Naive B cell (primary cell): Measurements from ENCODE around the gene NIN. TPM values are rescaled to one million over a fixed set of nuclear protein-coding genes. Genes with fewer than 3 reads are reported as not detected.

Experiments used
- ATAC-seq, 2 donors: fragments of 150-1000 bp; cut with Tn5 transposase; 2 replicates each; pipeline ENCODE4 v1.10.0; 2021; ENCODE audit warnings: low read depth in 2 of 2, mild to moderate bottlenecking in 2 of 2, moderate library complexity in 2 of 2
- DNase-seq: peaks from one replicate; pipeline ENCODE4 v3.0.0; 2022
- H3K27ac Mint-ChIP-seq, 6 donors: one replicate each; pipeline ENCODE4 v1.8.0; 2020 to 2022; ENCODE audit warnings: mild to moderate bottlenecking in 6 of 6, mixed read lengths in 6 of 6, moderate library complexity in 5 of 6, inconsistent platforms in 2 of 6
- H3K27me3 Mint-ChIP-seq, 3 donors: one replicate each; pipeline ENCODE4 v1.8.0; 2021 to 2022; ENCODE audit warnings: mixed read lengths in 3 of 3, mild to moderate bottlenecking in 1 of 3
- H3K36me3 Mint-ChIP-seq, 2 donors: one replicate each; pipeline ENCODE4 v1.8.0; 2020 to 2022; ENCODE audit warnings: mixed read lengths in 2 of 2, inconsistent platforms in 1 of 2, mild to moderate bottlenecking in 1 of 2
- H3K4me1 Mint-ChIP-seq, 3 donors: one replicate each; pipeline ENCODE4 v1.8.0; 2020 to 2022; ENCODE audit warnings: mixed read lengths in 3 of 3, inconsistent platforms in 1 of 3, mild to moderate bottlenecking in 1 of 3, moderate library complexity in 1 of 3
- H3K4me3 Mint-ChIP-seq, 8 donors: one replicate each; pipeline ENCODE4 v1.8.0; 2020 to 2022; ENCODE audit warnings: mild to moderate bottlenecking in 8 of 8, mixed read lengths in 8 of 8, moderate library complexity in 8 of 8, inconsistent platforms in 2 of 8
- H3K9me3 Mint-ChIP-seq, 7 donors: one replicate each; pipeline ENCODE4 v1.8.0; 2020 to 2022; ENCODE audit warnings: mixed read lengths in 7 of 7, mild to moderate bottlenecking in 5 of 7, inconsistent platforms in 2 of 7, moderate library complexity in 1 of 7
- polyA plus RNA-seq, 6 donors: library from polyadenylated mRNA; unstranded; fragments of 300-500 nt; fragmentation: Illumina TruSeq; gene quantifications; one replicate each; pipeline ENCODE4 v1.2.3, GENCODE V29; 2021; ENCODE audit warnings: low read depth in 6 of 6

The NIN gene
- polyA plus RNA-seq, 6 donors from 2014 or later, result 20.2 to 100 (median 51.1) TPM

- ATAC-seq (no peak), DNase-seq (no peak)
- Mint-ChIP-seq H3K27me3 (no peaks in the 10 kb centered on the region), H3K9me3 (no peaks in the 10 kb centered on the region), H3K4me1 (peaks cover 53 to 65% (median 56%) of the 10 kb centered on the region in 3 donors), H3K4me3 (peak overlapping the region in 5 of 8 donors; percentile 52 to 99 (median 85)), H3K27ac (peak overlapping the region in 3 of 6 donors; percentile 80 to 99 (median 81)), H3K36me3 (peaks cover 0 to 8% of the 10 kb centered on the region in 2 donors)
Observed at GRCh38 chr14:50832935-50833630, 2.1 kb upstream of the NIN start.

- DNase-seq (no peak), ATAC-seq (no peak)
- Mint-ChIP-seq H3K4me3 (peak overlapping the region; percentile 85 to 99 (median 98)), H3K36me3 (peaks cover 0 to 8% of the 10 kb centered on the region in 2 donors), H3K4me1 (peaks cover 59 to 72% (median 60%) of the 10 kb centered on the region in 3 donors), H3K27me3 (no peaks in the 10 kb centered on the region), H3K9me3 (no peaks in the 10 kb centered on the region), H3K27ac (peak overlapping the region; percentile 92 to 99 (median 99))
Observed at GRCh38 chr14:50831726-50832168, 785 bp upstream of the NIN start.

GRCh38 chr14:50830044-50830931 is 674 bp downstream of the NIN start:
- Mint-ChIP-seq H3K27me3 (no peaks in the 10 kb centered on the region), H3K9me3 (no peaks in the 10 kb centered on the region), H3K27ac (peak overlapping the region; percentile 98 to 100 (median 99)), H3K36me3 (peaks cover 0 to 8% of the 10 kb centered on the region in 2 donors), H3K4me3 (peak overlapping the region; percentile 90 to 98 (median 95)), H3K4me1 (peaks cover 64 to 76% (median 66%) of the 10 kb centered on the region in 3 donors)
- DNase-seq, result peak; percentile 85
- peak; percentile 74 to 76 for ATAC-seq

- H3K36me3 Mint-ChIP-seq, result peaks cover 0 to 8% of the 10 kb centered on the region in 2 donors
- DNase-seq (no peak), ATAC-seq (no peak)
- H3K9me3 Mint-ChIP-seq, result no peaks in the 10 kb centered on the region
- H3K4me3 Mint-ChIP-seq, result peak overlapping the region; percentile 90 to 98 (median 95)
- H3K4me1 Mint-ChIP-seq, result peaks cover 63 to 76% (median 64%) of the 10 kb centered on the region in 3 donors
- no peaks in the 10 kb centered on the region for H3K27me3 Mint-ChIP-seq
- peak overlapping the region; percentile 98 to 100 (median 99) for H3K27ac Mint-ChIP-seq
Observed at GRCh38 chr14:50829489-50830043, 1.4 kb downstream of the NIN start.

GRCh38 chr14:50828721-50829488 is 2.1 kb downstream of the NIN start:
- ATAC-seq, result no peak
- H3K9me3 Mint-ChIP-seq, result no peaks in the 10 kb centered on the region
- peaks cover 66 to 76% (median 68%) of the 10 kb centered on the region in 3 donors for H3K4me1 Mint-ChIP-seq
- H3K27me3 Mint-ChIP-seq, result no peaks in the 10 kb centered on the region
- H3K27ac Mint-ChIP-seq, result peak overlapping the region; percentile 98 to 100 (median 99)
- no peak for DNase-seq
- peak overlapping the region; percentile 90 to 98 (median 95) for H3K4me3 Mint-ChIP-seq
- H3K36me3 Mint-ChIP-seq, result peaks cover 0 to 8% of the 10 kb centered on the region in 2 donors

- H3K36me3 Mint-ChIP-seq, result peaks cover 0 to 10% of the 10 kb centered on the region in 2 donors
- H3K27ac Mint-ChIP-seq, result peak overlapping the region in 5 of 6 donors; percentile 37 to 90 (median 60)
- H3K4me1 Mint-ChIP-seq, result peaks cover 77 to 80% (median 79%) of the 10 kb centered on the region in 3 donors
- DNase-seq (no peak), ATAC-seq (no peak)
- no peaks in the 10 kb centered on the region for H3K27me3 Mint-ChIP-seq
- H3K4me3 Mint-ChIP-seq, result peak overlapping the region in 1 of 8 donors; percentile 75
- H3K9me3 Mint-ChIP-seq, result no peaks in the 10 kb centered on the region
Observed at GRCh38 chr14:50826681-50827080, 4.3 kb downstream of the NIN start.

GRCh38 chr14:50825307-50825706 is 5.7 kb downstream of the NIN start:
- ATAC-seq (no peak), DNase-seq (no peak)
- H3K4me1 Mint-ChIP-seq, result peaks cover 84 to 88% (median 84%) of the 10 kb centered on the region in 3 donors
- no peaks in the 10 kb centered on the region for H3K27me3 Mint-ChIP-seq
- H3K36me3 Mint-ChIP-seq, result peaks cover 0 to 6% of the 10 kb centered on the region in 2 donors
- no peaks in the 10 kb centered on the region for H3K9me3 Mint-ChIP-seq
- peak overlapping the region in 5 of 8 donors; percentile 16 to 83 (median 76) for H3K4me3 Mint-ChIP-seq
- peak overlapping the region in 5 of 6 donors; percentile 14 to 98 (median 63) for H3K27ac Mint-ChIP-seq

- ATAC-seq (peak; percentile 73 to 75), DNase-seq (peak; percentile 71)
- H3K36me3 Mint-ChIP-seq, result peaks cover 4 to 6% of the 10 kb centered on the region in 2 donors
- no peaks in the 10 kb centered on the region for H3K27me3 Mint-ChIP-seq
- H3K4me3 Mint-ChIP-seq, result peak overlapping the region; percentile 75 to 91 (median 85)
- H3K27ac Mint-ChIP-seq, result peak overlapping the region; percentile 90 to 98 (median 96)
- H3K4me1 Mint-ChIP-seq, result peaks cover 86 to 91% (median 87%) of the 10 kb centered on the region in 3 donors
- H3K9me3 Mint-ChIP-seq, result no peaks in the 10 kb centered on the region
Observed at GRCh38 chr14:50823762-50824636, 7.0 kb downstream of the NIN start.

- DNase-seq (no peak), ATAC-seq (peak in 1 of 2 donors; percentile 19)
- H3K4me3 Mint-ChIP-seq, result peak overlapping the region; percentile 75 to 91 (median 85)
- H3K4me1 Mint-ChIP-seq, result peaks cover 82 to 90% (median 85%) of the 10 kb centered on the region in 3 donors
- H3K36me3 Mint-ChIP-seq, result peaks cover 4 to 6% of the 10 kb centered on the region in 2 donors
- H3K27ac Mint-ChIP-seq, result peak overlapping the region; percentile 90 to 98 (median 96)
- no peaks in the 10 kb centered on the region for H3K27me3 Mint-ChIP-seq
- no peaks in the 10 kb centered on the region for H3K9me3 Mint-ChIP-seq
Observed at GRCh38 chr14:50823051-50823761, 7.8 kb downstream of the NIN start.

- Mint-ChIP-seq H3K36me3 (peaks cover 4 to 6% of the 10 kb centered on the region in 2 donors), H3K27me3 (no peaks in the 10 kb centered on the region), H3K4me3 (peak overlapping the region; percentile 75 to 91 (median 85)), H3K27ac (peak overlapping the region; percentile 90 to 98 (median 95)), H3K9me3 (no peaks in the 10 kb centered on the region), H3K4me1 (peaks cover 82 to 87% (median 86%) of the 10 kb centered on the region in 3 donors)
- ATAC-seq (peak; percentile 37 to 45), DNase-seq (no peak)
Observed at GRCh38 chr14:50822501-50823042, 8.4 kb downstream of the NIN start.
